Measurements from ENCODE around the gene COL9A3.

The COL9A3 gene

GRCh38 chr20:62812181-62812906 lies 4.5 kb upstream of the COL9A3 start:
- DNase-seq: no peak

- DNase-seq: no peak
These were observed 4.0 kb upstream of the COL9A3 start for GRCh38 chr20:62812907-62813200.

- DNase-seq: no peak
These were observed 3.3 kb upstream of the COL9A3 start for GRCh38 chr20:62813588-62813987.

DNA sequence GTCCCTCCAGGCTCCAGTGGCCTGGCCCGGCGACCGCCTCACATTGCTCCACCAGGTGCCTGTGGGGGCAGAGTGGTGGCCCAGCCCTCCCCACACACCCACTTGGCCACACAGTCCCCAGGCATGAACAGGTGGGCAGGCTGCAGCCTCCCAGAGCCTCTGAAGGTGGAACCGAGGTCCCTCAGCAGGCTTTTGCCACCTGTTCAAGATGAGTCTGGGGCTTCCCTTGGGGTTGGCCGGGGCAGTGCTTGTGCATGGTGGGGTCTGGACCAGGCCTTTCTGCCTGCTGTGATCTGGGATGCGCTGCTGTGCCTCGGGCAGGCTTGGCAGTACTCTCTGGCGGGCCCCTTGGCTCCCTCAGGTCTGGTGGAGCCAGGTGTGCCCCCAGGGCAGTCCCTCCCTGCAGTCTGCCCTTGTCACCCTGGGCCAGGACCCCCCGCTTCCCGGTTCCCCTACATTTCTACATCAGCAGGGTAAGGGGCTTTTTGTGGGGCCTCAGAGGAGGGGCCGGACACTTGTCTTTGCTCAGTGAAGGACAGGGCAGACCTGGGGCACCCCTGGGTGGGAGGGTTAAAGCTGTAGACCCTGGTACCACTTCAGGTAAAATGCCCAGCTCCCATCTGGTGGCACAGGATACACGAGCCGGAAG lies 2.7 kb upstream of the COL9A3 start:
- DNase-seq: no peak

DNA sequence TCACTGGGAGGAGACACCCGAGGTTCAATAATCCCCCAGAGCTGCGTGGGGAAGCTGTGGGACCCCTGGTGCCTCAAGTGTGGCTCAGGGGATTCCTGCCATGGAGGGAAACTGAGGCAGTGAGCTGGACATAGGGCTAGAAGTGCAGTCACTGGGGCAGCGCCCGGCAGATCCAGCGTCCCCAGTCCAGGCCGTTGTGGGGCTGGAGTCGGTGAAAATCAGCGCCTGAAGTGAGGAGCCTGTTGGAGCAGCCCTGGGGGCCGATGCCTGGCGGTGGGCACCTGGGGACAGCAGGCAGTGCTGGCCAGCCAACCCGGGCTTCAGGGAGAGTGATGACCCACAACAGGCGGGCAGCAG lies 2.2 kb upstream of the COL9A3 start:
- no peak for DNase-seq

DNA sequence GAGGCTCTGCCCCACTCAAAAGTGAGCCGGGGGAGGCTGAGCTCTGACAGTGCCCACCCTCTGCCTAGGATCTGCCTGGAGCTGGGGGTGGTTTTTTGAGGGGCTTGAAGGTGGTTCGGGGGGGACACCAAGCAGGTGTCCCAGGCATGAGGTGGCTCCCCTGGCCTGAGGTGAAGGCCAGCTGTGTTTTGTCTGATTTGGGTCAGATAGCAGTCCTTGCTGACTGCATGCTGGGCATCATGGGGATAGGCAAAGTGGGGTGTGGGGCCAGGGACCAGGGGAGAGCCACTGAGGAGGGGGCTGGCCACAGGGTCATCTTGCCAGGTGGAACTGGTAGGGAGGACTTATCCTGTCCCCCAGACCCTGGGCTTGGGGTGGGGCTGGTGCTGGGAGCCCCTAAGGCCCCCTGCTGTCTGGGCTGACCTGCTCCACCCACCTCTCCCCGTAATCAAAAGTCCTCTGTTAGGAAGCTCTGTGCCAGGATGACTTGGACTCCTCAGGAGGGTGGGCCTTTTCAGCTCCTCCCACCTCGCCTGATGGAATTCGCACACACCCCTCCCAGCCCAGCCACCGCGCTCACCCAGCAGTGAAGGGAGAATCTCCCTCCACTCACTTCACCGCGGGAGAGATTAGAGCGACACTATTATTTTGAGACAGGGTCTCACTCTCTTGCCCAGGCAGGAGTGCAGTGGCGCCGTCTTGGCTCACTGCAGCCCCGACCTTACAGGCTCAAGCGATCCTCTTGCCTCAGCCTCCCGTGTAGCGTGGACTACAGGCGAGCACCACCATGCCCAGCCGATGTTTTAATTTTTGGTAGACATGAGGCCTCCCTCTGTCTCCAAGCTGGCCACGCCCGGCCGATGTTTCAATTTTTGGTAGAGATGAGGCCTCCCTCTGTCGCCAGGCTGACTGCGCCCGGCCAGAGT lies 1.5 kb upstream of the COL9A3 start:
- DNase-seq: no peak

DNA sequence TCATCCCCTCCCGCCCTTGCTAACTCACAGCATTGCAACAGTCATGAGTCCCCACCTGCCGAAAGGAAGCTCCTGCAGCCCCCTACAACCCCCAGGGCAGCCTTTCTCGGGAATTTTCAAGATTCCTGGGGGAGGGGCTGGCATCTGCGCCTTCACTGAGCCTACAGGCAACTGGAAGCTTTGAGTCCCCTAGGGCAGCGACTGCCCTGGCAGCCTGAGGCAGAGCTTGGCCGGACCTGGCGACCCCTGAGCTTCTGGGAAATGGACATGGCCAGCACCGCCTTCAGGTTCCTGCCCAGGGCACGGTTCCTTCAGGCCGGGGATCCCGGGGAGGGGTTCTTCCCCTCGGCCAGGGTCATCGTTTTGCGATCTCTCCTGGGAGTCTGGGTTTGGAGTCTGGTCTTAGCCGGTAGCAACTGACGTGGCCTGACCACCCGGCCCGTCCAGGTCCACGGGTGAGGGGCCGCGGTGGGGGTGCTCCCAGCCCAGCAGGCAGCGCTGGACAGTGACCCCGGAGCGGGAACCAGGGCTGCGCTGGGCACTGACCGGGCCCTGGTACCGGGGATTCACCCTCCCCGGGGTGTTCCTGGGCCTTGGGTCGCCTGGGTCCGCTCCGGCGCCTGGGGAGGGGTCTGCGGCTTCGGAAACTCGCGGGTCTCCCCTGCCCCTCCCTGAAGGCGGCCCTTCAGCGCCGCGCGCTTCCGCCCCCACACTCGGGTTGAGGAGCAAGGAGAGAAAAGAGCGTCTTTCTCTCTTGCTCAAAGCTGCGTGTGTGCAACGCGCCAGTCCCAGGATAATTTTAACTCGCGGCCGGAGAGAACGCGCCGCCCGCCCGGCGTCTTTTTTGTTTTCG lies 593 bp upstream of the COL9A3 start:
- DNase-seq: no peak

GRCh38 chr20:62817975-62818591 lies 1.2 kb downstream of the COL9A3 start:
- no peak for DNase-seq

DNA sequence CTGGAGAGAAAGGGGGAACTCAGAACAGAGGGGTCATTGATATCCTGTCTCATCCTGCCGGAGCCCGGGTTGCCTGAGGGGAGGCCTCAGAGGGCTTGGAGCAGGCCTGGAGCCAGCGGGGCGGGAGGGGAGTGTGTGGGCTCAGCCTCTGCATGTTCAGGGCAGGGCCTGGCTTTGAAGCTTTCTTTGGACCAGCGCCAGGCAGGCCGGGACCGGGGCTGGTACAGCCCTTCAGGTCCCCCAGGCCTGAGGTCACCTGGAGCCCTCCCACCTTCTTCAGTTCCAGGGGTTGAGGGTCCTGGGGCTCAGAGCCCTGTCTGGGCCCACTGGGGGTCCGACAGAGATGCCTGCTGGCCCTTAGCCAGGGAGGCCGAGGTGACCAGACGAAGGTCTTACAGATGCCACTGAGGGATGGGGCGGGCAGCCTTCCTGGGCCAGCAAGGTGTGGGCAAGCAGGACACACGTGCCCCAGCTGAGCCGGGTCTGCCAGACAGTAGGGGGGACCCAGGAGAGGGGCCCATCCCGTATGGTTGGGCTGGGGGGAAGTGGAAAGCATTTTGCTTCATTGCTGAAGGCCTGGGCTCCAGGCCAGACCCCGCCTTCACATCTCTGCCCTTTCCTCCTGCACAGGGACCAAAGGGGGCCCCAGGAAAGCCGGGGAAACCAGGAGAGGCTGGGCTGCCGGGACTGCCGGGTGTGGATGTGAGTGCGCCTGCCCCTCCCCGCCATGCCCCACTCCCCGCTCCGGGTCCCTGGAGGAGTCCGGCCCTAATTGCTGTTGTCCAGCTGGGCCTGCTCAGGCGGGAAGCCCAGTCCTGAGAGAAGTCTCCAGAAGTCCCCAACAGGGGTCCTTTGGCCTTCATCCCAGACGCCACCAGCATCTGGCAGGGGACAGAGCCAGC lies 2.0 kb downstream of the COL9A3 start:
- DNase-seq: no peak

- no peak for DNase-seq
These were observed 2.8 kb downstream of the COL9A3 start for GRCh38 chr20:62819494-62820174.

DNA sequence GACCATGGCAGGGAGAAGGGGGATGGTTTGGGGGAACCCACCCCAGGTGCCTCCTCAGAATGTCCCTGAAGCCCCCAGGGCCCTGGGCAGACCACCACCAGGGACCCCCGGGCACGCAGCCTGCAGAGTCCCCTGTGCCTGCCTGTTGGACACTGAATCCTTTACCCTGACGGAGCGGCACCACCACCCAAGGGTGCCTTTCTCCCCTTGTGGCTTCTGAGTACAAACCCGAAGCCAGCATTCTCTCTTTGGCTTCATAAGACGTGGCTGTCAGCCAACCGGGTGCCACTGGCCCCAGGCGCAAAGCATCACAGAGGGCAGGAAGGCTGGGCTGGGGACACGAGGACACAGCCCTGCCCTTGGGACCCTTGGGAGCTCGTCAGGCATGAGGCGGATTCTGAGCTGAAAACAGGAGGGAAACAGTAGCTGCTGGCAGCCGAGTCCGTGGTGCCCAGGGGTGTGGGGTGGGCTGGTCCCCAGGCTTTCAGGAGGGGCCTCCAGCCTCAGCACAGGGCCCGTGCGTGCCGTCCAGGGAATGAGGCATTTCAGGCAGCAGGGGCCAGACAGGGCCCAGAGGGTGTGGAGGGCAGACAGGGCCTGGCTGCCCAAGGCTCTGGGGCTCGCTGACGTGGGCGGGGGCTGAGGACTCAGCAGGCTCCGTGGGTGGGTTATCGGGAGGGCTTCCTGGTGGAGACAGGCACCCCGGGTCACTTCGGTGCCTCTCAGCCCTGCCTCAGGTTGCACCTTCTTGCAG lies 3.5 kb downstream of the COL9A3 start:
- DNase-seq: no peak

- DNase-seq: no peak
These were observed 4.3 kb downstream of the COL9A3 start for GRCh38 chr20:62820962-62821725.

- no peak for DNase-seq
These were observed 4.9 kb downstream of the COL9A3 start for GRCh38 chr20:62821726-62822210.

DNA sequence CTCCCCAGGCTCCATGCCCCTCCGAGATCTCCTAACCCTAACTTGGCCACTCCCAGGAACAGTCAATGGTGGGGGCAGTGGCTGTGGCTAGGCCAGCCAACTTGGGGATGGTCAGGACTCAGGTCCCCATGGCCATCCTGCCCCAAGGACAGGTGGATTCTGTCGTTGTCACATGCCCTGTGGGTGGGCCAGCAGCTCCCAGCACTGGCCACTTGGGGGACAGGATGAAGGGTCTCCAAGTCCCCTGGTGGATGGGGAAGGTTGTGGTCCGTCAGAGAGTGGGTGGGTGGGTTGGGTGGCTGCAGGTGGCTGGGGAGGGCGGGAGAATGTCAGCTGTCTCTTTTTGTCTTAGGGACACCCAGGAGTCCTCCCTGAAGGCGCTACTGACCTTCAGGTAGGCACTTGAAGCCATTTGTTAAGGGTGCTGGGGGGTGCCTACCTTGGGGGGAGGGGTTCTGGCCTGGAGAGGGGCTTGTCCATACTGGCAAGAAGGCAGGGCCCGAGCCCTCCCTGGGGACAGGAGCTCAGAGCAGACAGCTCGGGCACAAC lies 5.5 kb downstream of the COL9A3 start:
- no peak for DNase-seq

DNA sequence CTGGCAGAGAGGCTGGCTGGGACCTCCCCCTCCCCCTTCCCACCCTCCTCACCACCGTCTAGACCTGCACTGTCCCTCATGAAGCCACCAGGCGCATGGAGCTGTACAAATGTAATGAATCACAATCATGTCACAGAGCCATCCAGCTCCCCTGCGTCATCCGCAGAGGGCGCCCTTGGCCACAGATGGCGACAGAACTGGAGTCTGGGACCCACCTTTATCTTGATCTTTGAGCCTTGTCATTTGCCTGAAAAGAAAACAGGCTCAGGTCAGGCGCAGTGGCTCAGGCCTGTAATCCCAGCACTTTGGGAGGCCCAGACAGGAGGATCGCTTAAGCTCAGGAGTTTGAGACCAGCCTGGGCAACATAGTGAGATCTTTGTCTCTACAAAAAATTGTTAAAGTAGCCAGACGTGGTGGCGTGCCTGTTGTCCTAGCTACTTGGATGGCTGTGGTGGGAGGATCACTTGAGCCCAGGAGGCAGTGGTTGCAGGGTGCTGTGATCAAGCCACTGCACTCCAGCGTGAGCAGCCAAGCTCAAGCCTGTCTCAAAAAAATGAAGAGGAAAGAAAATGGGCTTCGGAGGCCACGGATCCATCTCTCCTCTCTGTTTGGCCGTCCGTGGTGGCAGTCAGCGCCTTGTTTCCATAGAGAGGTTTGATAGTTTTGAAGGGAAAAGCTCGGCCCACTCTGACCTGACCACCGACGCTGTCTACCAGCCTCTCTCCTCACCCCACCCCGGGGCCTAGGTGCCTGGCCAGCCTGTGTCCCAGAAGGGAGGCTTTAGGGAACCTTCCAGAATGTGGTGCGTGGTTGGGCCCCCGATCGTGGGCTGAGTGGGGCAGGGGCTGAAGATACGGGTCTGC lies 6.2 kb downstream of the COL9A3 start:
- no peak for DNase-seq

DNA sequence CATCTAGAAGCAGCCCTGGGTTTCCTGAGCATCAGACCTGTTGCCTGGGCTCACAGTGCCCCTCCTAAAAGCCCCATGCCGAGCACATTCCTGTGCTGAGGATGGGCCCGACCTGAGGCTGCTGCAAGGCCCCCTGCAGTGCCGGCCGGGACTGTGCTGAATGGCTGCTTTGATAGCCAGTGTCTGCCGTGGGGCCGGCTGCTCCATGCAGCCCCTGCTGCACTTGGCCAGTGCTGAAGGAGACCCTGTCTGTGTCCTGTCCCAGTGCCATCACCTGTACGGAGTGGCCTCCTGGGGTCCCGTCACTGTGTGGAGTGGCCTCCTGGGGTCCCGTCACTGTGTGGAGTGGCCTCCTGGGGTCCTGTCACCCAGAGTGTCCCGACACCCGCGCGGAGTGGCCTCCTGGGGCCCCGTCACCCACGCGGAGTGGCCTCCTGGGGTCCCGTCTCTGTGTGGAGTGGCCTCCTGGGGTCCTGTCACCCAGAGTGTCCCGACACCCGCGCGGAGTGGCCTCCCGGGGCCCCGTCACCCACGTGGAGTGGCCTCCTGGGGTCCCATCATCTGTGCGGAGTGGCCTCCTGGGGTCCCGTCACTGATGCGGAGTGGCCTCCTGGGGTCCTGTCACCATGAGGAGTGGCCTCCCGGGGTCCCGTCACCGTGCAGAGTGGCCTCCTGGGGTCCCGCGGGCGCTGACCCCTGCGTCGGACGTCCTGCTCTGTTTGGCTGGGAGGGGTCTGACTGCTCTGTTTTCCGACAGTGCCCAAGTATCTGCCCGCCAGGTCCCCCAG lies 7.0 kb downstream of the COL9A3 start:
- no peak for DNase-seq

Measured in activated CD4-positive, alpha-beta T cell treated with anti-CD3 and anti-CD28 coated beads, Interleukin-2, amount 50 U/mL, for 4 hours (primary cell).